Tibial nerve (tissue), 3 donors: ENCODE data around the gene OIP5.
"Not testable (repeated sequence)": the region's sequence is repeated elsewhere in the genome, so short reads cannot be mapped to it uniquely, and the experiment has no call there.

ENCODE experiments used
- POLR2A ChIP-seq, 2 donors: fragments of 450-650 bp; IDR thresholded peaks; one replicate each; pipeline ENCODE4 v1.6.1; 2017; ENCODE audit warnings: antibody characterized with exemption in 2 of 2, mild to moderate bottlenecking in 2 of 2, moderate library complexity in 2 of 2
- TF ChIP-seq, protein P1 (sequence below), 5 experiments: fragments of 200-600 bp in 3 of 5; fragments of 450-650 bp in 2 of 5; sonication (generic) in 3 of 5; IDR thresholded peaks; one replicate each; pipeline ENCODE4 v1.5.1; 2016 to 2019; ENCODE audit warnings: antibody characterized with exemption in 5 of 5, mild to moderate bottlenecking in 3 of 5, moderate library complexity in 2 of 5

DNA sequence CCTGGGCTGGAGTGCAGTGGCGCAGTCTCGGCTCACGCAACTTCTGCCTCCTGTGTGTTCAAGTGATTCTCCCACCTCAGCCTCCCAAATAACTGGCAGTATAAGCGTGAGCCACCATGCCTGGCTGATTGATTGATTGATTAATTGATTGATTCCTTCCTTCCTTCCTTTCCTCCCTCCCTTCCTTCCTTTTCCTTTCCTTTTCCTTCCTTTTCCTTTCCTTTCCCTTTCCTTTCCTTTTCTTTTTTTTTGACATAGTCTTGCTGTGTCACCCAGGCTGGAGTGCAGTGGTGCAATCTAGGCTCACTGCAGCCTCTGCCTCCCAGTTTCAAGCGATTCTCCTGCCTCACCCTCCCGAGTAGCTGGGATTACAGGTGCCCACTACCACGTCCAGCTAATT, 71.5 kb downstream of the OIP5 start:
- TF ChIP-seq, protein P1, sequence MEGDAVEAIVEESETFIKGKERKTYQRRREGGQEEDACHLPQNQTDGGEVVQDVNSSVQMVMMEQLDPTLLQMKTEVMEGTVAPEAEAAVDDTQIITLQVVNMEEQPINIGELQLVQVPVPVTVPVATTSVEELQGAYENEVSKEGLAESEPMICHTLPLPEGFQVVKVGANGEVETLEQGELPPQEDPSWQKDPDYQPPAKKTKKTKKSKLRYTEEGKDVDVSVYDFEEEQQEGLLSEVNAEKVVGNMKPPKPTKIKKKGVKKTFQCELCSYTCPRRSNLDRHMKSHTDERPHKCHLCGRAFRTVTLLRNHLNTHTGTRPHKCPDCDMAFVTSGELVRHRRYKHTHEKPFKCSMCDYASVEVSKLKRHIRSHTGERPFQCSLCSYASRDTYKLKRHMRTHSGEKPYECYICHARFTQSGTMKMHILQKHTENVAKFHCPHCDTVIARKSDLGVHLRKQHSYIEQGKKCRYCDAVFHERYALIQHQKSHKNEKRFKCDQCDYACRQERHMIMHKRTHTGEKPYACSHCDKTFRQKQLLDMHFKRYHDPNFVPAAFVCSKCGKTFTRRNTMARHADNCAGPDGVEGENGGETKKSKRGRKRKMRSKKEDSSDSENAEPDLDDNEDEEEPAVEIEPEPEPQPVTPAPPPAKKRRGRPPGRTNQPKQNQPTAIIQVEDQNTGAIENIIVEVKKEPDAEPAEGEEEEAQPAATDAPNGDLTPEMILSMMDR (IDR thresholded peaks at IDR 0.05): not testable (repeated sequence)
- not testable (repeated sequence) for TF ChIP-seq POLR2A (IDR thresholded peaks at IDR 0.05)
